Adrenal gland (tissue), 5 donors: ENCODE measurements around the gene SETBP1.

Experiments
- POLR2A ChIP-seq, 2 donors: fragments of 450-650 bp; IDR thresholded peaks; one replicate each; pipeline ENCODE4 v1.6.1; 2017; ENCODE audit warnings: antibody characterized with exemption in 2 of 2, mild to moderate bottlenecking in 2 of 2, moderate library complexity in 1 of 2
- TF ChIP-seq, protein P1 (sequence below), 6 experiments: fragments of 450-650 bp in 4 of 6; fragments of 200-600 bp in 2 of 6; sonication (generic) in 1 of 6; IDR thresholded peaks; 1 replicate in 5 of 6; 2 replicates in 1 of 6; pipeline versions ENCODE4 v1.5.1 to v1.8.0; 2016 to 2021; ENCODE audit warnings: antibody characterized with exemption in 6 of 6, mild to moderate bottlenecking in 2 of 6, moderate library complexity in 1 of 6
- donor health status: DM: no; HTN: no; CAD: no.

DNA sequence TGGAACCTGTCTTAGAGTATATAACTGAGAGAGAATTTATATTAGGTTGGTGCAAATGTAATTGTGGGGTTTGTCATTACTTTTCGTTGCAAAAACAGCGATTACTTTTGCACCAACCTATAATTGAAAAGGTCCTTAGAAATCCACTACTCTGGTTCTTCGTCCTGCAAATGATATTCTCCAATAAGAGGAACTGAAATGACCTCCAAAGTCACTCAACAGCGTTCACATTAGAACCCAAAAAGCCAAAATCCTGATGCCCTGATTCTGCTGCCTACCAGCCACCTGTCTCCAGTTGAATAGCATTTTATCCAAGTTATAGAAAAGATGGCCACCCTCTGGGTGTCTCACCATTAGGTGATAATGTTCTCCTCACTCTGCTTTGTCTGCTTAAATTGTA is 230.6 kb downstream of the SETBP1 start:
- TF ChIP-seq, protein P1, sequence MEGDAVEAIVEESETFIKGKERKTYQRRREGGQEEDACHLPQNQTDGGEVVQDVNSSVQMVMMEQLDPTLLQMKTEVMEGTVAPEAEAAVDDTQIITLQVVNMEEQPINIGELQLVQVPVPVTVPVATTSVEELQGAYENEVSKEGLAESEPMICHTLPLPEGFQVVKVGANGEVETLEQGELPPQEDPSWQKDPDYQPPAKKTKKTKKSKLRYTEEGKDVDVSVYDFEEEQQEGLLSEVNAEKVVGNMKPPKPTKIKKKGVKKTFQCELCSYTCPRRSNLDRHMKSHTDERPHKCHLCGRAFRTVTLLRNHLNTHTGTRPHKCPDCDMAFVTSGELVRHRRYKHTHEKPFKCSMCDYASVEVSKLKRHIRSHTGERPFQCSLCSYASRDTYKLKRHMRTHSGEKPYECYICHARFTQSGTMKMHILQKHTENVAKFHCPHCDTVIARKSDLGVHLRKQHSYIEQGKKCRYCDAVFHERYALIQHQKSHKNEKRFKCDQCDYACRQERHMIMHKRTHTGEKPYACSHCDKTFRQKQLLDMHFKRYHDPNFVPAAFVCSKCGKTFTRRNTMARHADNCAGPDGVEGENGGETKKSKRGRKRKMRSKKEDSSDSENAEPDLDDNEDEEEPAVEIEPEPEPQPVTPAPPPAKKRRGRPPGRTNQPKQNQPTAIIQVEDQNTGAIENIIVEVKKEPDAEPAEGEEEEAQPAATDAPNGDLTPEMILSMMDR (IDR thresholded peaks at IDR 0.05) = no peak
- no peak for TF ChIP-seq POLR2A (IDR thresholded peaks at IDR 0.05)
